Ishikawa (cell line): ENCODE results near the gene VTN.

ENCODE experiments used
- CREB1 ChIP-seq: IDR thresholded peaks from 2 replicates; pipeline ENCODE4 v1.6.1; 2012; ENCODE audit warnings: low read depth
- EP300 ChIP-seq: IDR thresholded peaks from 2 replicates; pipeline ENCODE4 v1.6.1; 2012; ENCODE audit warnings: borderline replicate concordance
- FOXM1 ChIP-seq: IDR thresholded peaks from 2 replicates; pipeline ENCODE4 v1.6.1; 2012; ENCODE audit warnings: low read depth, borderline replicate concordance
- MAX ChIP-seq: IDR thresholded peaks from 2 replicates; pipeline ENCODE4 v1.6.1; 2012
- RAD21 ChIP-seq: IDR thresholded peaks from 2 replicates; pipeline ENCODE4 v1.6.1; 2012; ENCODE audit warnings: low read depth
- REST ChIP-seq: IDR thresholded peaks from 2 replicates; pipeline ENCODE4 v1.6.1; 2012; ENCODE audit warnings: low read depth, mild to moderate bottlenecking
- TAF1 ChIP-seq: IDR thresholded peaks from 2 replicates; pipeline ENCODE4 v1.6.1; 2012; ENCODE audit warnings: low read depth, mild to moderate bottlenecking
- TCF12 ChIP-seq: IDR thresholded peaks from 2 replicates; pipeline ENCODE4 v1.6.1; 2012; ENCODE audit warnings: low read depth
- TEAD4 ChIP-seq: IDR thresholded peaks from 2 replicates; pipeline ENCODE4 v1.6.1; 2012
- USF1 ChIP-seq: IDR thresholded peaks from 2 replicates; pipeline ENCODE4 v1.6.1; 2012
- YY1 ChIP-seq: IDR thresholded peaks from 2 replicates; pipeline ENCODE4 v1.6.1; 2012; ENCODE audit warnings: low read depth

- TF ChIP-seq EP300, result no peak; the same call in 1 of the 2 replicates
- 0 out of 2 replicates have a peak, but pooled peaks have one; percentile 13 for TF ChIP-seq TCF12
- peak; percentile 78 for TF ChIP-seq TAF1
- no peak; the same call in 1 of the 2 replicates for TF ChIP-seq YY1
- TF ChIP-seq REST, result no peak
- peak; percentile 71 for TF ChIP-seq CREB1
- TF ChIP-seq USF1, result no peak
- TF ChIP-seq FOXM1, result no peak
- TF ChIP-seq MAX, result peak; percentile 97
- TF ChIP-seq RAD21, result no peak
- TF ChIP-seq TEAD4, result peak; percentile 31
Measured at GRCh38 chr17:28318759-28319597, 51.1 kb downstream of the VTN start, which contains the start of gene TMEM97.
